K562 (cell line): ENCODE results near the gene ARAF. TPM values are rescaled to one million over a fixed set of nuclear protein-coding genes. Genes with fewer than 3 reads are reported as not detected.

Experiments
- ADNP ChIP-seq: fragments of 200-800 bp; sonication (Bioruptor generic); IDR thresholded peaks from 2 replicates; pipeline ENCODE4 v1.6.1; 2016; ENCODE audit warnings: missing genetic modification characterization, missing compliant biosample characterization
- ATF2 ChIP-seq: sonication (generic); formaldehyde crosslinking; IDR thresholded peaks from 2 replicates; pipeline ENCODE4 v1.8.1; 2022; ENCODE audit warnings: missing genetic modification reagents
- BHLHE40 ChIP-seq: IDR thresholded peaks from 2 replicates; pipeline ENCODE4 v1.6.1; 2011; ENCODE audit warnings: low read length, improper control_type of control experiment
- GABPB1 ChIP-seq: sonication (generic); formaldehyde crosslinking; IDR thresholded peaks from 2 replicates; pipeline ENCODE4 v1.8.0; 2022; ENCODE audit warnings: mild to moderate bottlenecking, missing genetic modification reagents
- MLX ChIP-seq, 2 experiments: fragments of 450-650 bp in 1 of 2; sonication (generic) in 1 of 2; formaldehyde crosslinking; conservative IDR thresholded peaks; 2 replicates each; pipeline versions ENCODE4 v1.4.0 to v1.8.1; 2020 to 2022; ENCODE audit warnings: mild to moderate bottlenecking in 1 of 2, missing genetic modification reagents in 1 of 2
- RBM15 ChIP-seq: fragments of 200-400 bp; formaldehyde crosslinking; IDR thresholded peaks from 2 replicates; pipeline ENCODE4 v1.6.1; 2018; ENCODE audit warnings: mild to moderate bottlenecking, low read length, moderate library complexity; ENCODE audit not compliant: insufficient read depth
- REST ChIP-seq, 2 experiments: fragments of 450-650 bp; formaldehyde crosslinking in 1 of 2; IDR thresholded peaks; 2 replicates each; pipeline versions ENCODE4 v1.4.0 to v1.6.1; 2014 to 2020; ENCODE audit warnings: mild to moderate bottlenecking in 2 of 2, borderline replicate concordance in 1 of 2, low read depth in 1 of 2
- SMAD4 ChIP-seq: fragments of 250-450 bp; sonication (Bioruptor Pico); conservative IDR thresholded peaks from 2 replicates; pipeline ENCODE4 v1.8.0; 2021; ENCODE audit warnings: inconsistent platforms, mild to moderate bottlenecking, moderate library complexity
- STAG1 ChIP-seq: sonication (generic); formaldehyde crosslinking; IDR thresholded peaks from 2 replicates; pipeline ENCODE4 v1.5.0; 2020; ENCODE audit warnings: missing genetic modification reagents, borderline replicate concordance
- TCF3 ChIP-seq: sonication (generic); formaldehyde crosslinking; IDR thresholded peaks from 2 replicates; pipeline ENCODE4 v1.4.0; 2020; ENCODE audit warnings: mild to moderate bottlenecking, missing genetic modification reagents
- TCF7 ChIP-seq: sonication (generic); IDR thresholded peaks from 2 replicates; pipeline ENCODE4 v1.6.1; 2016; ENCODE audit warnings: antibody characterized with exemption, borderline replicate concordance
- ZBTB1 ChIP-seq: sonication (generic); formaldehyde crosslinking; IDR thresholded peaks from 2 replicates; pipeline ENCODE4 v1.8.1; 2023; ENCODE audit warnings: missing genetic modification reagents, low read depth, mild to moderate bottlenecking, borderline replicate concordance
- ZNF165 ChIP-seq: fragments of 250-450 bp; sonication (Bioruptor Pico); IDR thresholded peaks from 2 replicates; pipeline ENCODE4 v1.4.0; 2020; ENCODE audit warnings: borderline replicate concordance
- polyA plus RNA-seq, 8 experiments: library from polyadenylated mRNA; depleted of rRNA in 4 of 8; stranded (reverse) in 5 of 8; unstranded in 3 of 8; fragments of >200 nt; fragmentation: Nextera tagmentation in 2 of 8; fragmentation: Illumina TruSeq in 1 of 8; extraction: Ambion mirVana in 2 of 8; extraction: Trizol in 1 of 8; gene quantifications; 2 replicates each; pipeline versions ENCODE4 v1.2.1 to v1.2.3, GENCODE V29; 2011 to 2014; ENCODE audit warnings: inconsistent platforms in 1 of 8, missing spikeins in 1 of 8
- total RNA-seq, 7 experiments: library from RNA; depleted of rRNA in 6 of 7; stranded (reverse); fragments of >200 nt in 6 of 7; fragmentation: Illumina TruSeq in 2 of 7; extraction: Trizol in 2 of 7; gene quantifications; 2 replicates each; pipeline versions ENCODE4 v1.2.1 to v1.2.3, GENCODE V29; 2011 to 2021; ENCODE audit warnings: low replicate concordance in 1 of 7
- TF ChIP-seq, protein P1 (sequence below), 2 experiments: fragments of 450-650 bp in 1 of 2; sonication (generic) in 1 of 2; formaldehyde crosslinking in 1 of 2; IDR thresholded peaks in 1 of 2; conservative IDR thresholded peaks in 1 of 2; 2 replicates each; pipeline versions ENCODE4 v1.6.1 to v1.8.1; 2016 to 2023; ENCODE audit warnings: mild to moderate bottlenecking in 2 of 2, moderate library complexity in 2 of 2, inconsistent platforms in 1 of 2, missing genetic modification reagents in 1 of 2

ARAF gene
- total and polyA plus RNA-seq, 9 of the 15 experiments (the other 6 are each of a cell fraction or from before 2014, with no cell fraction given) = 5.5 to 70.0 (median 29.4) TPM

DNA sequence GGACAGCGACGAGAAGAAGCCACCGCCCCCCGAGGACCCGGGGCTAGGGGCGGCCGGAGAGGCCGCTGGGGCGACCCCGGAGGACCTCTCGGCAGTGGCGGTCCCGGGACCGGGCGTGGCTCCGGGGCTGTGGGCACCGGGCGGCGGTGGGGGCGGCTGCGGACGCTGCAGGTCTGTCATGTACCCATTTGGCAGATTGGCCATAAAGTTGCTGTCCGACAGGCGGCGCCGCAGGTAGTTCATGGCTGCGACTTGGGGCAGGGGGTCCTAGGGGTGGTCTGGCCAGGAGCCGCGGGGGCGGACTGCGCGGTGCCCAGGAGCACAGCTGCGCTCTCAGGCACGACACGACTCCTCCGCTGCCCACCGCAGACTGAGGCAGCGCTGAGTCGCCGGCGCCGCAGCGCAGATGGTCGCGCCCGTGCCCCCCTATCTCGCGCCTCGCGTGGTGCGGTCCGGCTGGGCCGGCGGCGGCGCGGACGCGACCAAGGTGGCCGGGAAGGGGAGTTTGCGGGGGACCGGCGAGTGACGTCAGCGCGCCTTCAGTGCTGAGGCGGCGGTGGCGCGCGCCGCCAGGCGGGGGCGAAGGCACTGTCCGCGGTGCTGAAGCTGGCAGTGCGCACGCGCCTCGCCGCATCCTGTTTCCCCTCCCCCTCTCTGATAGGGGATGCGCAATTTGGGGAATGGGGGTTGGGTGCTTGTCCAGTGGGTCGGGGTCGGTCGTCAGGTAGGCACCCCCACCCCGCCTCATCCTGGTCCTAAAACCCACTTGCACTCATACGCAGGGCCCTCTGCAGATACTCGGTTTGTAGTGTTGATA lies 58.7 kb downstream of the ARAF start, which contains the start of gene SYN1 (continued):
- TF ChIP-seq BHLHE40 = peak; percentile 94
- peak; percentile 98 for TF ChIP-seq ATF2 (CRISPR knock-in tag)
- TF ChIP-seq MLX (CRISPR knock-in tag; conservative IDR thresholded peaks at IDR 0.05) = 0 out of 4 replicates have a peak, but pooled peaks of 1 of the 2 experiments have one; percentile 49
- TF ChIP-seq STAG1 = 0 out of 2 replicates have a peak, but pooled peaks have one; percentile 15
- TF ChIP-seq, protein P1, sequence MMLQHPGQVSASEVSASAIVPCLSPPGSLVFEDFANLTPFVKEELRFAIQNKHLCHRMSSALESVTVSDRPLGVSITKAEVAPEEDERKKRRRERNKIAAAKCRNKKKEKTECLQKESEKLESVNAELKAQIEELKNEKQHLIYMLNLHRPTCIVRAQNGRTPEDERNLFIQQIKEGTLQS (IDR thresholded peaks at IDR 0.05) = peak; percentile 83
- TF ChIP-seq, protein P1 (CRISPR knock-in tag; conservative IDR thresholded peaks at IDR 0.05) = peak; percentile 96
- TF ChIP-seq ADNP (tag) = peak; percentile 66; the same call in 1 of the 2 replicates
- 0 out of 2 replicates have a peak, but pooled peaks have one; percentile 13 for TF ChIP-seq TCF7
- TF ChIP-seq ZNF165 = no peak
- TF ChIP-seq ZBTB1 (CRISPR knock-in tag) = peak; percentile 55; the same call in 1 of the 2 replicates
- peak; percentile 14; the same call in 1 of the 2 replicates for TF ChIP-seq TCF3 (CRISPR knock-in tag)
- peak; percentile 82 for TF ChIP-seq SMAD4 (CRISPR knock-in tag)
- TF ChIP-seq RBM15 = no peak
- peak; percentile 81 for TF ChIP-seq GABPB1
- peak; percentile 100 for TF ChIP-seq REST (IDR thresholded peaks at IDR 0.05; ENCODE audit: borderline replicate concordance)
- peak; percentile 100 for TF ChIP-seq REST (CRISPR knock-in tag; IDR thresholded peaks at IDR 0.05; ENCODE audit: low read depth)
